H1 (cell line): Measurements from ENCODE around the gene MIOX.

Experiments used
- EZH2 ChIP-seq: fragments of 200-600 bp; sonication (generic); IDR thresholded peaks from 2 replicates; pipeline ENCODE4 v1.7.1; 2012; ENCODE audit warnings: low read depth, mild to moderate bottlenecking, moderate library complexity, low read length, inconsistent platforms; ENCODE audit not compliant: severe bottlenecking
- YY1 ChIP-seq: IDR thresholded peaks from 2 replicates; pipeline ENCODE4 v1.6.1; 2011; ENCODE audit warnings: low read depth, mild to moderate bottlenecking, low read length
- TF ChIP-seq, protein P1 (sequence below), 3 experiments: IDR thresholded peaks; 1 replicate in 2 of 3; 2 replicates in 1 of 3; pipeline versions ENCODE4 v1.5.1 to v1.6.1; 2011; ENCODE audit warnings: low read length in 3 of 3, mild to moderate bottlenecking in 3 of 3, inconsistent platforms in 2 of 3, low read depth in 1 of 3, moderate library complexity in 1 of 3; ENCODE audit not compliant: insufficient read depth in 1 of 3; ENCODE audit errors: control extremely low read depth in 1 of 3

DNA sequence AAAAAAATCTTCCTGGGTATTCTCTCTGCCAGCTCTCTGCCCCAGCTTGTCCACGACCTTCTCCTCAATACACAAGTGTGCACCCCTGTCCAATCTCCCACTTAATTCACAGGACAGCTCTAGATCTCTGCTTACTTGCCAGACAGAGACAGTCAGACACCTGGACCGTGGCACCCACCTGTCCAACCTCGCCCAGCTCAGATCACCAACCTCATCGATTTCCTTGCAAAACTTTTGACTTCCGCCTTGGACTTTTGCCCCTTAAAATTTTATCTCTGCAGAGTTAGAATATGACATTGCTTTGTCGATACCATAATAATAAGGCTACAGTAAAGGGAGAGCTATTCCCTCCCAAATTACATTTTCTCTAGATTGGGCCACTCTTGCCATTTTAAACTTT is 10.4 kb downstream of the MIOX start:
- TF ChIP-seq, protein P1, sequence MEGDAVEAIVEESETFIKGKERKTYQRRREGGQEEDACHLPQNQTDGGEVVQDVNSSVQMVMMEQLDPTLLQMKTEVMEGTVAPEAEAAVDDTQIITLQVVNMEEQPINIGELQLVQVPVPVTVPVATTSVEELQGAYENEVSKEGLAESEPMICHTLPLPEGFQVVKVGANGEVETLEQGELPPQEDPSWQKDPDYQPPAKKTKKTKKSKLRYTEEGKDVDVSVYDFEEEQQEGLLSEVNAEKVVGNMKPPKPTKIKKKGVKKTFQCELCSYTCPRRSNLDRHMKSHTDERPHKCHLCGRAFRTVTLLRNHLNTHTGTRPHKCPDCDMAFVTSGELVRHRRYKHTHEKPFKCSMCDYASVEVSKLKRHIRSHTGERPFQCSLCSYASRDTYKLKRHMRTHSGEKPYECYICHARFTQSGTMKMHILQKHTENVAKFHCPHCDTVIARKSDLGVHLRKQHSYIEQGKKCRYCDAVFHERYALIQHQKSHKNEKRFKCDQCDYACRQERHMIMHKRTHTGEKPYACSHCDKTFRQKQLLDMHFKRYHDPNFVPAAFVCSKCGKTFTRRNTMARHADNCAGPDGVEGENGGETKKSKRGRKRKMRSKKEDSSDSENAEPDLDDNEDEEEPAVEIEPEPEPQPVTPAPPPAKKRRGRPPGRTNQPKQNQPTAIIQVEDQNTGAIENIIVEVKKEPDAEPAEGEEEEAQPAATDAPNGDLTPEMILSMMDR (IDR thresholded peaks at IDR 0.05; ENCODE audit: control extremely low read depth in 1 of 3, insufficient read depth in 1 of 3, low read depth in 1 of 3, low read length in 3 of 3), result no peak
- TF ChIP-seq YY1, result no peak
- no peak for TF ChIP-seq EZH2
